ENCODE data around the gene SPATA13.

SPATA13 gene

DNA sequence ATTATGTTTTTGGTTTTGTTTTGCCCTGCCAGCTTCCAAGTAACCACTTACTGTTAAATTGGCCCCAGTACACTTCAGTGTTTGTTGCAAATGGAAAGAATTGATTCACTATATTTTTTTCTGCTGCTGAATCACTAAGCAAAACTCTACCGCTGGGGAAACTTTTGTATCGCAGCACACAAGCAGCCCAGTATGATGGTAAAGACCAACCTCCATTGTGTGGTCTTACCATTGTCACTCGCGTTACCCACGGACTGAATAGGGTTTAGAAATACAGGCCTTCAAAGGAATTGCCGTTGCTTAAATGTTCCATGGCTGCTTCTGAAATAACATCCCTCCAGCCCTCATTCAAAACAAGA is 7.9 kb downstream of the SPATA13 start:
- no peak for DNase-seq

DNA sequence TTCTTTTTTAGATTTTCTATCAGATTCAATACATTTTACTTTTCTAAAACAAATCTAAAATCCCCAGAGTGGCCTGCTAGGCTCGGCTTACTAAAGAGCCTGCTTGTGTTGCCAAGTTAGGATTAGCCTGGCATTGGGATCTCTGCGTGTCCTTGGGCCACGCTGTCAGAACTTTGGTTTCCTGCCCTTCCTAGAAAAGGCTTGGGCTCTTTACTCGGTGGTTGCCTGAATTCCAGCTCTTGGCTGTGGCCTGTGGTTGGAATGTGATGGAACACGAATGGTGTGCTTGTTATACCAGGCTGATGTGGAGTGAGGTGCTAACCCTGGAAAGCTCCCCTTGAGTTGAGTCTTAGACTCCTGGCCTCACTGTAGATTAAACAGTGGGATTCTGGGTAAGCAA is 8.5 kb downstream of the SPATA13 start:
- no peak for DNase-seq

DNA sequence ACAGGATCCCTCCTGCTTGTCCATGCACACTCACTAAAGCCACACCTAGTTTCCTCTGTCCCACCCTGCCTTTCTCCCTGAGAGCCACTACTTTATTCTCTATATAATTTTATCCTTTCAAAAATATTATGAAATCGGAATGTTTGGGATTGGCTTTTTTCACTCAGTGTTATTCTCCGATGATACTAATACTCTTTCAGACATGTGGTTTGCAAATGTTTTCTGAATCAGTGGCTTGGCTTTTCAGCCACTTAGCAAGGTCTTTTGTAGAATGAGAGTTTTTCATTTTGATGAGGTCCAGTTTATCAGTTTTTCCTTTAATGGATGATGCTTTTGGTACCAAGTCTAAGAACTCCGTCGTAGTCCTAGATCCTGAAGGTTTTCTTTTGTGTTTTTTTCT is 11.6 kb downstream of the SPATA13 start:
- no peak for DNase-seq

DNA sequence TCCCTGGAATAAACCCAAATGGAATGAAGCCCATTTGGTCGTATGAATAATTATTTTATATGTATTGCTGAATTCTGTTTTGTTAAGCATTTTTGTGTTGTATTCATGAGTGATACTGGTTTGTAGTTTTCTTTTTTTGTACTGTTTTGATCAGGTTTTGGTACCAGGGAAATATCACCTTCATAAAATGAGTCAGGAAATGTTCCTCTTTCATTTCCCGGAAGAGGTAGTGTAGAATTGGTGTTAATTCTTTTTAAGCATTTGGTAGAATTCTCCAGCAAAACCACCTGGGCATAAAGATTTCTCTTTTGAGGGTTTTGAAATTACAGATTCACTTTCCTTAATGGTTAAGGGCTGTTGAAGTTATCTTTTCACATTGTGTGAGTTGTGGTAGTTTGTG is 13.3 kb downstream of the SPATA13 start:
- no peak for DNase-seq

DNA sequence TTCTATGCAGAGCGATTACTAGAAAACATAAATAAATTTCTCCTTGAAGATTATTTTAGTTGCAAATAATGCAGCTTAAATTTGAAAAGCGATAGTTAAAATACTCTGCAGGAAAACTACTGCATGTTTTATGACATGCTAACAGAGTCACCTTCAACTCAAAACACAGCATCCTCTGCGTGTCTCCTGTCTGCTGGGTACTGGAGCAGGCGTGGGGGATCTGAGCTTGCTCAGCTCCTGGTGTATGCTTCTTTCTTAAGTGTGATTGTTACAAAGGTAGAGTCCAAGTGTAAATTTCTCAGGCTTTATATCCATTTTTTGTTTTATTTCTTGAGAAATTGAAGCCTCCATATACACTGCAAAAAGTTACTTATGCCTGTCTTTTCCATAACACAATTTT is 15.3 kb downstream of the SPATA13 start:
- DNase-seq, result no peak

DNA sequence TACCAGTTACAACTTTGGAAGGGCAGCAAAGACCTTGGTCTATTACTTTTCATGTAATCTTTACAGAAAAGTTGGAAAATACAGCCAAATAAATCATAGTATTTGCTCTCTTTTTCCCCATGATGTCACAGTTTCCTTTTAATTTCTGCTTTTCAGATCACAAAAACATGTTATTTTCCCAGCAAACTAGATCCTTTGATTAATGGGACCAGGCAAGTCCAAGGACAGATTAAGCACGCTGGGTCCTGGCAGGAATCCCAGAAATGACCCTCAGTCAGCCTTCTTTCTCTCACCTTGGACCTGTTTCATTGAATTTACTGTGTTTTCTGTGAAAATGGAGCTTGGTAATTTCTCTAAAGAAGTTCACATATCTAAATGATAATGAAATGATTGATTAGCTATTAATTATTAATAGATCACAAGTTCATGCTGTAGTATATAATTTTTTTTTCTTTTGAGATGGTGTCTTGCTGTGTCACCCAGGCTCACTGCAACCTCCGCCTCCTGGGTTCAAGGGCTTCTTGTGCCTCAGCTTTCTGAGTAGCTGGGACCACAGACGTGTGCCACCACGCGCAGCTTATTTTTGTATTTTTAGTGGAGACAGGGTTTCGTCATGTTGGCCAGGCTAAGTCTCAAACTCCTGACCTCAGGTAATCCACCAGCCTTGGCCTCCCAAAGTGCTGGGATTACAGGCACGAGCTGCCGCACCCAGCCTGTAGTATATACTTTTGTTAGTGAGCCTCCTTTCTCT is 16.0 kb downstream of the SPATA13 start:
- DNase-seq, result no peak

DNA sequence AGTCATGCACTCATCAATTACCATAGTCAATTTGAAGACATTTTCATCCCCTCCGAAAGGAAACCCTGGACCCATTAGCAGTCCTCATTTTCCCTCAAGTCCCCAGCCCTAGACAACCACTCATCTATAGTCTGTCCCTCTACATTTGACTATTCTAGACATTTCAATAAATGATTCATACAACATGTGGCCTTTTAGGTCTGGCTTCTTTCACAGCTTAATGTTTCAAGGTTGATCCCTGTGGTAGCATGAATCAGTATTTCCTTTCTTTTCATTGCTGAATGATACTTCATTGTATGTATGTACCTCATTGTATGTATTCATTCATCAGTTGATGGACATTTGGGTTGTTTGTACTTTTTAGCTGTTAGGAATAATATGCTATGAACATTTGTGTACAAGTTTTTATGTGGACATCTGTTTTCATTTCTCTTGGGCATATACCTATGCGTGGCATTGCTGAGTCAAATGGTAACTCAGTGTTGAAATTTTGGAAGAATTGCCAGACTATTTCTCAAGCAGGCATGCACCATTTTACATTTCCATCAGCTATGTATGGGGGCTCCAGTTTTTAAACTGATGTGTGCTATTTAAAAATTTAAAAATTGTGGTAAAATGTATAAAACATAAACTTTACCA is 18.4 kb downstream of the SPATA13 start:
- DNase-seq, result no peak

DNA sequence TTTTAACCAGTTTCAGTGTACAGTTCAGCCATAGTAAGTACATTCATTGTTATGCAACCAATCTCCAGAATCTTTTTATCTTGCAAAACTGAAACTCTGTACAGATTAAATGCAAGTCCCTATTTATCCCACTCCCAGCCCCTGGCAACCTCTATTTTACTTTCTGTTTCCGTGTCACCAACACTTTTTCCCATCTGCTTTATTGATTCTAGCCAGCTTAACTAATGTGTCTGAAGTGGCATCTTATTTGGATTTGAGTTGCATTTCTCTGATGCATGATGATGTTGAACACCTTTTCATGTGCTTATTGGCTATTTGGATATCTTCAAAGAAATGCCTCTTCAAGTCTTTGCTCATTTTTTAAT is 18.9 kb downstream of the SPATA13 start:
- DNase-seq, result no peak

DNA sequence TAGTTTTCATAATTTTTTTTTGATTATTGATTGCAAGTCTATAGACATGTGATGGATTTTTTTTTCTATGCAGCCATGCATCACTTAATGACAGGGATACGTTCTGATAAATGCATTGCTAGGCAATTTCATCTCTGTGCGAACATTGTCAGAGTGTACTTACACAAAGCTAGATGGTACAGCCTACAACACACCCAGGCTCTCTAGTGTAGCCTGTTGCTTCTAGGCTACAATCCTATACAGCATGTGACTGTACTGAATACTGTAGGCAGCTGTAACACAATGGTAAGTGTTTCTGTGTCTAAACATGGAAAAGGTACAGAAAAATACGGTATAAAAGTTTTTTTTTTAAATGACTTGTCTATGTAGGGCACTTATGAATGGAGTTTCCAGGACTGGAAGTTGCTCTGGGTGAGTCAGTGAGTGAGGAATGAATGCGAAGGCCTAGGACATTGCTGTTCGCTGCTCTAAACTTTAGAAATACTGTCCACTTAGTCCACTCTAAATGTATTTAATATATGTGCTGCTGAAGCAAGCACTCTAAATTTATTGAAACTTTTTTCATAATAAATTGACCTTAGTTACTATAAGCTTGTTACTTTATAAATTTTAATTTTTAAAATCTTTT is 20.3 kb downstream of the SPATA13 start:
- DNase-seq, result no peak

DNA sequence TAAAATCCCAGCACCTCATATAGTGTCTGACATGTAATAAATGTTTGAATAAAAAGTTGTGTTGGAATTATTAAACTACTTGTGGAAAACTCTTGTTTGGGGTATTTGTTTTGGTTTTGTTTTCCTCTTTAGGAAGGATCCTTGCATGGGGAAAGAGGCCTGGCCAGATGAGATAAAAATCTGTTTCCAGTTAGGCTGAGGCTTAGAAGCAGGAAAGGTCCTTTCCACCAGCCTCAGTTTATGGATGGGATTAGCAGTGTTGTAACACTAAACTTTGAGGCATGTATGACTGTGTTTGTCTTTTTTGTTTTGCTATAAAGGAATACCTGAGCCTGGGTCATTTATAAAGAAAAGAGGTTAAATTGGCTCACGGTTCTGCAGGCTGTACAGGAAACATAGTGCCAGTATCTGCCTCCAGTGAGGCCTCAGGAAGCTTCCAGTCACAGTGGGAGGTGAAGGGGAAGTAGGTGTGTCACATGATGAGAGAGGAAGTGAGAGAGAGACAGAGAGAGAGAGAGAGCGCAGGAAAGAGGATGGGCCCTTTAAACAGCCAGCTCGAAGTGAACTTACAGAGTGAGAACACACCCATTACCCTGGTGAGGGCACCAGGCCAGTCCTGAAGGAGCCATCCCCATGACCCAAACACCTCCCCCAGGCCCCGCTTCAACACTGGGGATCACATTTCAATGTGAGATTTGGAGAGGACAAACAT is 21.6 kb downstream of the SPATA13 start:
- no peak for DNase-seq

DNA sequence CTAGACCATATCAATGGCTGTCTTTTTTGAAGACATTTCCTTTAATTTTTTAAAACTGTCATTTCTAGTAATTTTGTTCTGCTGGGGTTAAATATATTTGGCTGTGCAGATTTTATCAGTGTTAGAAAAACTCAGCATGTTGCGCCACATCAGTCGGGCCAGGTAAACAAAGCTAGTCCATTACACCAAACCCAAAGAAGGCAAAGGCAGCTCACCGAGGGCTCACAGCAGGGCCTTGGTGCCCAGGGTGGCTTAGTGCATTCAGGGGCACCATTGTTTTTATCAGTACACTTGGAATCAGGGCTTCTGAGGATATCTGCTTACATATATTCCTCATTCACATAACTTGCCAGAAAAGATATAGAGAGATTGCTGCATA is 22.2 kb downstream of the SPATA13 start:
- no peak for DNase-seq

DNA sequence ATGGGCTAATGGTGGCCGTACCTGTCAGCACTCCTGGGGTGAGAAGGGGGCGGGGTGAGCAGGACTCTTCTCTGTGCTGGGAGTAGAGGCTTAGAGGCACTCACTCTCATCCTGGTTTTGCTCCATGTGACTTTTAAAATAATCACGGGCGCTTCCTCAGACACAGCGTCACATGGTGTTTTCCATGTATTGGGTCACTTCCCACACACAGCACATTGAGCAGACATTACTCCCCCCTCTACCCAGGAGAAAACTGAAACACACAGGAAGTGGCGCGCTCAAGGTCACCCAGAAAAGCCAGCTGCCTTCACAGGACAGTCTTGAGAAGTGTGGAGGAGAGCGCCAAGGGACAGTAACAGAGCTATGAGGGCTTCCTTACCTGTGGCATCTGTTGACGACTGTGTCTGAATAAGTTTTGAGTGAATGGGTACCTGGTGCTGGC is 23.2 kb downstream of the SPATA13 start:
- no peak for DNase-seq

DNA sequence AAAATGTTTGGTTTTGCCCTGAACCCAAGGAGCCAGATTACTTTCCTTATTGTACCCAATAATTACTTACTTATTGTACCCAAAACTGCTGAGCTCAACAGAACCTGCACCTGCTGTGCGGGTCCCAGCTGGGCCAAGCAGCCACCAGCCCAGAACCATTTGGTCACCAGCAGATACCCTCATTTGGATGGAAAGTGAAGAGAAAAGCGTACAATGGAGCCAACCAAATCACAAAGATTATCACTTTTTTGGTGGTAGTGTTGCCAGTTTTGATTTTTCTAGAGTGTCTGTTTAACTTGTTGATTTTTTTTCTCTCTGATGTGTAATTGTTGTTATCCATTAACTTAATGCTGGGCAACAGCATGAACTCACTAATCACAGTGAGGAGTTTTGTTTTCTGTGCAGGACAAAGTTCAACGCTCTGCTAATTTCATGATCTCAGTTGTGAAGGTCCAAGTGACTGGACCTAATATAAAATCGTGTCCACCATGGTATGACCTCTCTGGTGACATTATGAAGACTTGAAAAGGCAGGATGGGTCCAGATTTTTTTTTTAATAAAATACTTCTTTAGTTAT is 23.8 kb downstream of the SPATA13 start:
- DNase-seq, result no peak

DNA sequence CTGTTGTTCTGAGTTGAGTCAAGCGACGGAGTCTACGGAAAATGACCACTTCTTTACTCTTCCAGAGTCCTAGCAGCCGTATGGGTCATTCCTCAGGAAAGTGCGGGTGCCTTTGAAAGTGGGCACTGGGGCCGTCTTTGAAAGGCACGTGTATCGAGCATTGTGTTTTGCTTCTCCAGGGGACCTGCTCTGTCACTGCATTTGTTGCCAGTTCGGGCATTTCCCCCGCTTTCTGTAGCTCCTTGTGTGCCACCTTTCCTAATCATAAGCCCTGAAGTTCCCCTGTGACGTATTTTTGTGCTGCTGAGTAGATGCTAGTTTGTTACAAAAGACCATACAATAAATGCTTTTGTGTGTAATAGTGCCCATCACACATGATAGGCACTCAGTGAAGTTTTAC is 24.4 kb downstream of the SPATA13 start:
- DNase-seq, result no peak

DNA sequence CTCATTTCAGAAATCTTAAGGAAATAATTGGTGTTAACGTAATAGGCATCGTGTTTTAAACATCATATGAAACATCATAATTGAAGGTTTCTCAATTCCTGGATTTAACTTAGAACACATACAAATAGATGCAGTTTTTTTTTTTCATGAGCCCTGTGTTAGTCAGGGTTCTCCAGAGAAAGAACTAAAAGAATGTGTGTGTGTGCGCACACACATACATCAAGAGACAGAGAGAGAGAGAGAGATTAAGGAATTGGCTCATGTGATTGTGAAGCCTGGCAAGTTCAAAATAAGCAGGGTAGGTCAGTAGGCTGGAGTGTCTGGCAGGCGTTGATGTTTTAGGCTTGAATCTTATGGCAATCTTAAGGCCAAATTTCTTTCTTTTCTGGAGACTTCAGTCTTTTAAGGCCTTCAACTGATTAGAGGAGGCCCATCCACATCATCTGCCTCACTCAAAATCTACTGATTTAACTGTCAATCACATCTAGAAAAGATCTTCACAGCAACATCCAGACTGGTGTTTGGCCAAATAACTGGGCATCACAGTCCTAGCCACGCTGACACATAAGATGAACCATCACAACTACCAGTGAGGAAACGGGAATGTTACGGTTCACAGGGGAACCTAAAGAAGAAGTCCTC is 25.2 kb downstream of the SPATA13 start:
- DNase-seq, result no peak

DNA sequence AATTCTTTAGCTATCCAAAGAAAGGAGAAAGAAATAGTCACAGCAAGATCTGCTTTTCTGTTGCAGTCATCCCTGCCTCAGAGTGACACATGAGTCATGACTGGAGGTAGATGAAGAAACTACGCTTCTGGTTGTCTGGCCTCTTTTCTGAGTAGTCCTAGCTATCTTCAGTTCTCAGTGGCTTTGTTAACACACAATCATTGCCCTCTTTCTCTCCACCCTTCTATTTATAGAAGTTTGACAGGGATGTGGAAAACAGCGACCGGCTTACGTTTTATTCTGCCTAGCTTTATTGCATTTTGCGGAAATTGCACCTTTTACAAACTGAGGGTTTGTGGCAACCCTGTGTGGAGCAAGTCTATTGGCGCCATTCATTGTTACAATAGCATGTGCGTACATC is 26.7 kb downstream of the SPATA13 start:
- DNase-seq, result no peak

DNA sequence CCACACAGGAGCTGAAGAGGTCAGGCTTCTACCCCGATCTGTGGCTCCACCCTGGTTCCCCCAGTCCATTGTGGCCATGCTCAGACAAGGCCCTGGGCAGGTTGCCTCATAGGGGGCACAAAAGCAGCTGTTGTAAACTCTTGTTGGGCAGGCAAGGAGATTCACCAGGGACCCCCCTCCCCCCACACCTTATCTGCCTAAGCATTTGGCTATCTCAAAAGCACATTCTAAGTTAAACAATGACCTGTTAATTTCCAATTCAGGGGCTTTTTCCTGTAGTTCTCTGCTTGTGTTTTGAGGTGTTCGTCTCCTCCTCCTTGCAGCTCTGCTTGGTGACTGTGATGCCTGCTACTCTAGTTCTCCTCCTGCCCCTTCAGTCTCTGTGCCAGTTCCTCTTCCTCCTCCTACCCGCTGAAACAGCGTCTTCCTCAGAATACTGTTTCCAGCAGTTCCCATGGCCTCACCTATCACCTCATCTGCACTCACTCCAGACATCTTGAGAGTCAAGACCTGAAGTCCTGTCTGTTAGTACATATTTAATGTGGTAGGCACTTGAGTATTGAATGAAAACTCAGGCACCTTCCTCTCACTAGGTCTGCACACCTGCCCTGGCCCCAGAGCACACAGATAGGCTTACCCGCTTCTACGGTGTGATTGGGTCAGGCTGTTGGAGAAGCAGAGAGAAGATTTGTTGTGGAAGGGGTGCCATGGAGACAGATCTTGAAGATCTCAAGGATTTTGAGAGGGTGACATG is 31.7 kb downstream of the SPATA13 start:
- no peak for DNase-seq

DNA sequence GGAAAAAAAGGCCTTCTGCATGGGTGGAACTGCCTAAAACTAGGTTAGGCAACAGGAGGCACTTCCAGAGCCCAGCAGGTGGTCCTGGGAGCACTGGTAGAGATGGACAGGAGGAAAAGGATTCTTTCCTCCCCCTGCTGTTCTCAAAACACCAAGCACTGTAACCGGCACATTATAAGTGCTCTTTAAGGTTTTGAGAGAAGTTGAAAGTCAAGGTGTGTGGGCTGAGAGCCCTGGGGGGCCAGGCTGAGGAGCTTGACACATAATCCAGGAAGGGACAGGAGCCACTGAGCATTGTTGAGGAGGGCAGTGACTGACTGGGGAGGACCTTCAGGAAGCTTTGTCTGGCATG is 32.3 kb downstream of the SPATA13 start:
- no peak for DNase-seq

DNA sequence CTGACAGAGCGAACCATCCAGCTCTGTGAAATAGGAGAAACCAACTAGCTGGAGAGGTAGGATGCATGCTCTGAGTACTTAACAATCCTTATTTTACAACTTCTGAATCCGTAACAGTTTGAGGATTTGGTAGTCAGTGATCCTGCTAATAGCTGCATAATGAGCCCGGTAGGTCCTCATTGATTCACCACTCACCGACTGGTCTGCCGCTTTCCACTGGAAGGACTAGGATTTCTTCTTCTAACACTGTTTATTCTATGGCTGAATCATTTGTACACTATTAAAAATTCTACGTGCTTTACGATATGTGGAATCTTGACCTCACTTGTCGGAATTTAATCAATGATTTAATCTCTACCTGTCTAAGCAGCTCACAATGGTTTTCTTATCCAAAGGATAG is 33.9 kb downstream of the SPATA13 start:
- DNase-seq, result no peak

DNA sequence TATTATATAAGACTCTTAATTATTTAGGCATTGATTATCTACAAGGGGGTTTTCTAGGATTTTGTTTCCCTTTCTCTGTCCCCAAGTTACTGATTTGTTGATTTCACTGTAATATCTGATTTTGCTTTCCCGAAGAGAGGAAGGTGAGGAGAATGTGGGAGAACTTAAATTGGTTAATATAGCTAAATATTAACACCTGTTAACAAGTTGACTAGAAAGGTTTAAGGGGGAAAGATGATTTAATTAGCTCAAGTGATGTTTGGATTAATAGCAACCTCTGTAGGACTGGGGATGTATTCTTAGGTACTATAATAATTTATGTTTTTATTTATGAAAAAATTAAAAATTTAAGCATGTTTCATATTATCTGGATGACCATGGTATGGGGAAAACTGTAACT is 35.1 kb downstream of the SPATA13 start:
- no peak for DNase-seq

DNA sequence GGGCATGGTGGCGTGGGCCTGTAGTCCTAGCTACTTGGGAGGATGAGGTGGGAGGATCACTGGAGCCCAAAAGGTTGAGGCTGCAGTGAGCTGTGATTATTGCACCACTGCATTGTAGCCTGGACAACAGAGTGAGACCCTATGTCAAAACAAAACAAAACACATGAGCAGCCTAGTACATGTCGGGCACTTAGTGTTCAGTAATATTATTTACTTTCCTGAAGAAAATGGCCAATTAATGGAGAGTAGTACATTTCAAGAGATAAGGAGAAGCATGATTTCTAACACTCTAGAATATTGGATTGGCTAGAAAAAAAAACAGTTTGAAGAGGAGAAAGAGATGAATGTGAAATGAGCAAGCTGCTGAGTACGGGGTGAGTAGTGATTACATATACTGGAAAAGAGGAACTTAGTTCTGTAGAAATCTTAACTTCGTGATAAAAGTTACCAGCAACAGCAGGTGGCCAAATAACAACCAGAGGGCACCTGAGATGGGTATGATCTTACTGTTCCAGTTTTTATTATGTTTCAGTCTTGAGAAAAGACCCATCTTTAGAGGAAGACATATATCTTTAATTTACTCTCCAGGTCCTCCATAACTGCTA is 36.2 kb downstream of the SPATA13 start:
- DNase-seq, result no peak

DNA sequence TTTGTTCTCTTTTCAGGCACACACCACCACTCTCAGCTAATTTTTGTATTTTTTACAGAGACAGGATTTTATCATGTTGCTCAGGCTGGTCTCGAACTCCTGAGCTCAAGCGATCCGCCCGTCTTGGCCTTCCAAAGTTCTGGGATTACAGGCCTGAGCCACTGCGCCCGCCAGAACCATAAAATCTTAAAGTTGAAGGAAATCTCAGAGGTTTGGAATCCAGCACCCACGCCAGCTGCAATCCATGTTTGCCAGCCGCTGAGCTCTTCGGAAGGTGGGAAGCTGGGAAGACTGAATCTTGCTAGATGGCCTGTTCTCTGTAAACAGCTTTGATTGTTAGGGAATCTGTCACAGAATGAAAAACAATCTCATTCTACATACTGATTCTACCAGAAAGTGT is 38.5 kb downstream of the SPATA13 start:
- DNase-seq, result no peak

Data from stimulated activated CD4-positive, alpha-beta T cell treated with anti-CD3 and anti-CD28 coated beads, Interleukin-2, amount 100 ng/mL, for 48 hours (primary cell).